Head of caudate nucleus (tissue), 42 donors: Measurements from ENCODE around the gene OTUD5.

Experiments
- DNase-seq, 42 donors: peaks; one replicate each; pipeline versions ENCODE4 v3.0.0 to v3.0.0-alpha.2; 2020 to 2021; ENCODE audit warnings: mixed read lengths in 7 of 42
- intact Hi-C: fragments of 100-400 bp; cut with DNase I; formaldehyde crosslinking; loops from one replicate; pipeline ENCODE4 v1.15.0; 2022

The OTUD5 gene

GRCh38 chrX:48942895-48943294 is 14.5 kb downstream of the OTUD5 start:
- intact Hi-C loops: no loop called here
- no peak for DNase-seq

GRCh38 chrX:48940404-48940955 is 16.9 kb downstream of the OTUD5 start:
- intact Hi-C loops: no loop called here
- DNase-seq: no peak

- intact Hi-C loops: no loop called here
- no peak for DNase-seq
These were observed 17.7 kb downstream of the OTUD5 start for GRCh38 chrX:48939524-48940228.

GRCh38 chrX:48938721-48939425 is 18.5 kb downstream of the OTUD5 start:
- DNase-seq: no peak
- intact Hi-C loops: no loop called here

- intact Hi-C loops: no loop called here
- DNase-seq: peak in 9 of 42 donors; percentile 17 to 44 (median 30)
These were observed 20.1 kb downstream of the OTUD5 start for GRCh38 chrX:48937054-48937907.

GRCh38 chrX:48936429-48937053 is 20.9 kb downstream of the OTUD5 start:
- intact Hi-C loops: no loop called here
- no peak for DNase-seq

- DNase-seq: no peak
- intact Hi-C loops: no loop called here
These were observed 22.1 kb downstream of the OTUD5 start for GRCh38 chrX:48935301-48935670.

GRCh38 chrX:48934581-48935300 is 22.7 kb downstream of the OTUD5 start:
- intact Hi-C loops: no loop called here
- DNase-seq: no peak

- DNase-seq: peak in 1 of 42 donors; percentile 22
- intact Hi-C loops: no loop called here
These were observed 23.6 kb downstream of the OTUD5 start for GRCh38 chrX:48933757-48934156.

GRCh38 chrX:48927736-48928382 is 29.5 kb downstream of the OTUD5 start:
- no peak for DNase-seq
- intact Hi-C loops: no loop called here

GRCh38 chrX:48927123-48927522 is 30.3 kb downstream of the OTUD5 start:
- no peak for DNase-seq
- intact Hi-C loops: no loop called here

GRCh38 chrX:48924270-48924669 is 33.1 kb downstream of the OTUD5 start:
- intact Hi-C loops: no loop called here
- no peak for DNase-seq

GRCh38 chrX:48923771-48924170 is 33.6 kb downstream of the OTUD5 start:
- no peak for DNase-seq
- intact Hi-C loops: no loop called here

GRCh38 chrX:48920718-48921104 is 36.7 kb downstream of the OTUD5 start:
- no peak for DNase-seq
- intact Hi-C loops: no loop called here

- DNase-seq: peak in 6 of 42 donors; percentile 9 to 49 (median 40)
- intact Hi-C loops: no loop called here
These were observed 37.3 kb downstream of the OTUD5 start for GRCh38 chrX:48919947-48920717.

- intact Hi-C loops: no loop called here
- DNase-seq: peak in 2 of 42 donors; percentile 20 to 26
These were observed 38.0 kb downstream of the OTUD5 start for GRCh38 chrX:48919360-48919841.
